Measurements from ENCODE around the gene RPL29. TPM values are rescaled to one million over a fixed set of nuclear protein-coding genes. Genes with fewer than 3 reads are reported as not detected.

The RPL29 gene
- total RNA-seq, 1 experiment from 2014 or later, result 995 TPM

- H3K27ac Mint-ChIP-seq (ENCODE audit: unreplicated experiment), result no peak overlapping the region
- intact Hi-C loops (cut with micrococcal nuclease; ENCODE audit: unreplicated experiment), result no loop called here
- H3K4me3 Mint-ChIP-seq (ENCODE audit: unreplicated experiment), result no peak overlapping the region
- Histone ChIP-seq H3K4me1 (peaks cover 13% of the 10 kb centered on the region), H3K36me3 (ENCODE audit: control insufficient read depth, insufficient read depth, low read length) (no peaks in the 10 kb centered on the region), H3K4me3 (ENCODE audit: low read depth, low read length) (no peak overlapping the region), H3K9me3 (no peaks in the 10 kb centered on the region), H3K27me3 (replicated peaks; ENCODE audit: control insufficient read depth, insufficient read depth, low read length) (no peaks in the 10 kb centered on the region)
- no peaks in the 10 kb centered on the region for H3K9me3 Mint-ChIP-seq (ENCODE audit: unreplicated experiment)
- peaks cover 7% of the 10 kb centered on the region for H3K36me3 Mint-ChIP-seq (ENCODE audit: insufficient read depth, unreplicated experiment)
- peaks cover 7% of the 10 kb centered on the region for H3K4me1 Mint-ChIP-seq (ENCODE audit: low read depth, unreplicated experiment)
- H3K27me3 Mint-ChIP-seq (ENCODE audit: insufficient read depth, unreplicated experiment), result no peaks in the 10 kb centered on the region
- peak in 1 of 2 experiments; percentile 25 for DNase-seq
- BruUV-seq (replicated peaks), result no TSS peak
- CTCF ChIA-PET, result no interaction called here
- POLR2A ChIA-PET, result interaction anchor here (0.6 kb wide), 1 partner anchor 407 kb away, joined by 3 read pairs; no protein-coding TSS in a partner anchor
- no peak for TF ChIP-seq CTCF (IDR thresholded peaks at IDR 0.05; ENCODE audit: insufficient read depth in 1 of 2, low read depth in 1 of 2, low read length in 1 of 2, severe bottlenecking in 1 of 2, unreplicated experiment in 1 of 2)
Observed at GRCh38 chr3:51945031-51945840, 50.5 kb downstream of the RPL29 start.

DNA sequence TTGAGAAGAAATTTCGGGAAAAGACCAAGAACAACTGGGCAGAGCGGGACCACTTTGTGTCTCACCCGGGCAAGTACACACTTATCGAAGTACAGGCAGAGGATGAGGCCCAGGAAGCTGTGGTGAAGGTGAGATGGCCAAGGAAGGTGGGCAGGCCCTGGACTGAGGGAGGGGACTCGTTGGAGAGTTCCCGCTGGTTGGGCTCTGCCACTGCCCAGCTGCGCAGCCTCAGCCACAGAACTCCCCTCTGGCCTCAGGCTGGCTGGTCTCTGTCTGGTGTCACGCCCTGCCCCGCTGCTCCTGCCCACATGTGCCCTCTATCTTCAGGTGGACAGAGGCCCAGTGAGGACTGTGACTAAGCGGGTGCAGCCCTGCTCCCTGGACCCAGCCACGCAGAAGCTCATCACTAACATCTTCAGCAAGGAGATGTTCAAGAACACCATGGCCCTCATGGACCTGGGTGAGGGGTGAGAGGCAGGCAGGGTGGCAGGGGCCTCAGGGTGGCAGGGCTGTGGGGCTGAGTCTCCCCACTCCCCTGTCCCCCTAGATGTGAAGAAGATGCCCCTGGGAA, 51.2 kb downstream of the RPL29 start:
- Mint-ChIP-seq H3K9me3 (ENCODE audit: unreplicated experiment) (no peaks in the 10 kb centered on the region), H3K4me1 (ENCODE audit: low read depth, unreplicated experiment) (peaks cover 7% of the 10 kb centered on the region), H3K36me3 (ENCODE audit: insufficient read depth, unreplicated experiment) (peaks cover 7% of the 10 kb centered on the region), H3K27ac (ENCODE audit: unreplicated experiment) (peak overlapping the region; percentile 42), H3K27me3 (ENCODE audit: insufficient read depth, unreplicated experiment) (no peaks in the 10 kb centered on the region), H3K4me3 (ENCODE audit: unreplicated experiment) (no peak overlapping the region)
- no peaks in the 10 kb centered on the region for H3K27me3 ChIP-seq (replicated peaks; ENCODE audit: control insufficient read depth, insufficient read depth, low read length)
- no peak for DNase-seq
- H3K9me3 ChIP-seq, result no peaks in the 10 kb centered on the region
- intact Hi-C loops (cut with micrococcal nuclease; ENCODE audit: unreplicated experiment), result no loop called here
- H3K4me1 ChIP-seq, result peaks cover 13% of the 10 kb centered on the region
- POLR2A ChIA-PET, result interaction anchor here (0.6 kb wide), 1 partner anchor 407 kb away, joined by 3 read pairs; no protein-coding TSS in a partner anchor
- no peak for TF ChIP-seq CTCF (IDR thresholded peaks at IDR 0.05; ENCODE audit: insufficient read depth in 1 of 2, low read depth in 1 of 2, low read length in 1 of 2, severe bottlenecking in 1 of 2, unreplicated experiment in 1 of 2)
- CTCF ChIA-PET, result no interaction called here
- BruUV-seq (replicated peaks), result no TSS peak
- no peak overlapping the region for H3K4me3 ChIP-seq (ENCODE audit: low read depth, low read length)
- no peaks in the 10 kb centered on the region for H3K36me3 ChIP-seq (ENCODE audit: control insufficient read depth, insufficient read depth, low read length)

Other genes with a start within 250 kb of the RPL29 start
- not detected in 2 replicates for gene IQCF6, start 216.7 kb downstream of the RPL29 start, total RNA-seq (2022)
- gene IQCF2, start 134.3 kb downstream of the RPL29 start, total RNA-seq (2022), result not detected in 2 replicates
- gene IQCF5, start 120.3 kb downstream of the RPL29 start, total RNA-seq (2022), result not detected in 2 replicates
- gene IQCF1, start 92.5 kb downstream of the RPL29 start, total RNA-seq (2022), result not detected in 2 replicates
- 39.1 and 43.0 TPM in 2 replicates for gene RRP9, start 54.0 kb downstream of the RPL29 start, total RNA-seq (2022)
- 3.3 and 5.6 TPM in 2 replicates for gene PARP3, start 53.5 kb downstream of the RPL29 start, total RNA-seq (2022)
- gene GPR62, start 40.5 kb downstream of the RPL29 start, total RNA-seq (2022), result not detected in 2 replicates
- gene PCBP4, start 28.4 kb downstream of the RPL29 start, total RNA-seq (2022), result 42.3 and 46.5 TPM in 2 replicates
- gene ABHD14B, start 21.8 kb downstream of the RPL29 start, total RNA-seq (2022), result 26.8 and 29.0 TPM in 2 replicates
- 14.0 and 16.3 TPM in 2 replicates for gene ABHD14A, start 20.8 kb downstream of the RPL29 start, total RNA-seq (2022)
- gene ACY1, start 12.4 kb downstream of the RPL29 start, total RNA-seq (2022), result 62.4 and 67.9 TPM in 2 replicates
- gene DUSP7, start 60.7 kb upstream of the RPL29 start, total RNA-seq (2022), result 8.4 and 9.9 TPM in 2 replicates
- 28.3 and 32.2 TPM in 2 replicates for gene POC1A, start 158.5 kb upstream of the RPL29 start, total RNA-seq (2022)
- gene ALAS1, start 202.3 kb upstream of the RPL29 start, total RNA-seq (2022), result 53.1 and 60.0 TPM in 2 replicates
- gene TLR9, start 229.8 kb upstream of the RPL29 start, total RNA-seq (2022), result not detected in 2 replicates
- gene TWF2, start 243.3 kb upstream of the RPL29 start, total RNA-seq (2022), result 29.9 and 30.5 TPM in 2 replicates
- gene PPM1M, start 249.9 kb upstream of the RPL29 start, total RNA-seq (2022), result 6.7 and 8.3 TPM in 2 replicates